ENCODE data around the gene BNIPL.
A peak's percentile ranks its signal among the peaks of the same experiment; 100 is the strongest.

BNIPL gene

GRCh38 chr1:151035167-151035566 lies 1.2 kb upstream of the BNIPL start:
- peaks cover 40% of the 10 kb centered on the region for H3K36me3 Mint-ChIP-seq (ENCODE audit: low read depth)
- no peak overlapping the region for H3K4me3 Mint-ChIP-seq
- no peaks in the 10 kb centered on the region for H3K9me3 Mint-ChIP-seq
- no peak for DNase-seq
- H3K27me3 Mint-ChIP-seq = no peaks in the 10 kb centered on the region
- H3K27ac Mint-ChIP-seq = peak overlapping the region; percentile 0
- no peaks in the 10 kb centered on the region for H3K4me1 Mint-ChIP-seq (ENCODE audit: low read depth)

- Mint-ChIP-seq H3K9me3 (no peaks in the 10 kb centered on the region), H3K27ac (no peak overlapping the region), H3K27me3 (no peaks in the 10 kb centered on the region), H3K4me1 (ENCODE audit: low read depth) (no peaks in the 10 kb centered on the region), H3K4me3 (no peak overlapping the region), H3K36me3 (ENCODE audit: low read depth) (peaks cover 25% of the 10 kb centered on the region)
- DNase-seq = no peak
Observed at GRCh38 chr1:151037032-151037431, 646 bp downstream of the BNIPL start.

- Mint-ChIP-seq H3K4me3 (no peak overlapping the region), H3K9me3 (no peaks in the 10 kb centered on the region), H3K27ac (no peak overlapping the region), H3K36me3 (ENCODE audit: low read depth) (peaks cover 15% of the 10 kb centered on the region), H3K27me3 (no peaks in the 10 kb centered on the region), H3K4me1 (ENCODE audit: low read depth) (peaks cover 11% of the 10 kb centered on the region)
- DNase-seq = no peak
Observed at GRCh38 chr1:151039521-151039920, 3.1 kb downstream of the BNIPL start.

- H3K4me1 Mint-ChIP-seq (ENCODE audit: low read depth) = peaks cover 34% of the 10 kb centered on the region
- H3K27me3 Mint-ChIP-seq = no peaks in the 10 kb centered on the region
- H3K36me3 Mint-ChIP-seq (ENCODE audit: low read depth) = peaks cover 11% of the 10 kb centered on the region
- no peak overlapping the region for H3K4me3 Mint-ChIP-seq
- no peak overlapping the region for H3K27ac Mint-ChIP-seq
- DNase-seq = no peak
- H3K9me3 Mint-ChIP-seq = no peaks in the 10 kb centered on the region
Observed at GRCh38 chr1:151043163-151043562, 6.8 kb downstream of the BNIPL start.

- Mint-ChIP-seq H3K4me3 (peak within 1 kb of the TSS; percentile 90), H3K36me3 (ENCODE audit: low read depth) (peaks cover 42% of the 10 kb centered on the region), H3K27me3 (no peaks in the 10 kb centered on the region), H3K27ac (peak within 1 kb of the TSS; percentile 92), H3K9me3 (no peaks in the 10 kb centered on the region), H3K4me1 (ENCODE audit: low read depth) (peaks cover 71% of the 10 kb centered on the region)
- DNase-seq = peak; percentile 77
Observed at GRCh38 chr1:151047591-151047924, 11.2 kb downstream of the BNIPL start, which contains the start of gene C1orf56. Gene C1orf56 (plus strand): TSS chr1:151047751. CDS start chr1:151047848, 97 bp downstream.

GRCh38 chr1:151047925-151048644 lies 11.7 kb downstream of the BNIPL start:
- peaks cover 45% of the 10 kb centered on the region for H3K36me3 Mint-ChIP-seq (ENCODE audit: low read depth)
- no peaks in the 10 kb centered on the region for H3K9me3 Mint-ChIP-seq
- peak overlapping the region; percentile 92 for H3K27ac Mint-ChIP-seq
- no peaks in the 10 kb centered on the region for H3K27me3 Mint-ChIP-seq
- H3K4me1 Mint-ChIP-seq (ENCODE audit: low read depth) = peaks cover 69% of the 10 kb centered on the region
- DNase-seq = peak; percentile 74
- H3K4me3 Mint-ChIP-seq = peak overlapping the region; percentile 90

- Mint-ChIP-seq H3K4me1 (ENCODE audit: low read depth) (peaks cover 66% of the 10 kb centered on the region), H3K9me3 (no peaks in the 10 kb centered on the region), H3K4me3 (peak overlapping the region; percentile 90), H3K36me3 (ENCODE audit: low read depth) (peaks cover 50% of the 10 kb centered on the region), H3K27ac (peak overlapping the region; percentile 92), H3K27me3 (no peaks in the 10 kb centered on the region)
- DNase-seq = no peak
Observed at GRCh38 chr1:151048645-151049032, 12.3 kb downstream of the BNIPL start.

- peaks cover 69% of the 10 kb centered on the region for H3K4me1 Mint-ChIP-seq (ENCODE audit: low read depth)
- H3K4me3 Mint-ChIP-seq = peak overlapping the region; percentile 25
- no peaks in the 10 kb centered on the region for H3K27me3 Mint-ChIP-seq
- H3K36me3 Mint-ChIP-seq (ENCODE audit: low read depth) = peaks cover 58% of the 10 kb centered on the region
- DNase-seq = no peak
- peak overlapping the region; percentile 67 for H3K27ac Mint-ChIP-seq
- H3K9me3 Mint-ChIP-seq = no peaks in the 10 kb centered on the region
Observed at GRCh38 chr1:151049458-151049857, 13.1 kb downstream of the BNIPL start.

GRCh38 chr1:151050051-151050688 lies 13.8 kb downstream of the BNIPL start:
- no peak for DNase-seq
- Mint-ChIP-seq H3K27ac (peak overlapping the region; percentile 81), H3K36me3 (ENCODE audit: low read depth) (peaks cover 66% of the 10 kb centered on the region), H3K4me1 (ENCODE audit: low read depth) (peaks cover 76% of the 10 kb centered on the region), H3K4me3 (no peak overlapping the region), H3K9me3 (no peaks in the 10 kb centered on the region), H3K27me3 (no peaks in the 10 kb centered on the region)

GRCh38 chr1:151051356-151052009 lies 15.1 kb downstream of the BNIPL start:
- DNase-seq = no peak
- Mint-ChIP-seq H3K36me3 (ENCODE audit: low read depth) (peaks cover 74% of the 10 kb centered on the region), H3K4me1 (ENCODE audit: low read depth) (peaks cover 82% of the 10 kb centered on the region), H3K4me3 (no peak overlapping the region), H3K9me3 (no peaks in the 10 kb centered on the region), H3K27ac (peak overlapping the region; percentile 81), H3K27me3 (no peaks in the 10 kb centered on the region)

- Mint-ChIP-seq H3K36me3 (ENCODE audit: low read depth) (peaks cover 98% of the 10 kb centered on the region), H3K27me3 (no peaks in the 10 kb centered on the region), H3K4me1 (ENCODE audit: low read depth) (peaks cover 65% of the 10 kb centered on the region), H3K27ac (peak overlapping the region; percentile 98), H3K4me3 (peak overlapping the region; percentile 90), H3K9me3 (no peaks in the 10 kb centered on the region)
- DNase-seq = no peak
Observed at GRCh38 chr1:151054971-151055547, 18.7 kb downstream of the BNIPL start.

- Mint-ChIP-seq H3K4me1 (ENCODE audit: low read depth) (peaks cover 66% of the 10 kb centered on the region), H3K27me3 (no peaks in the 10 kb centered on the region), H3K27ac (peak overlapping the region; percentile 98), H3K9me3 (no peaks in the 10 kb centered on the region), H3K4me3 (peak overlapping the region; percentile 90), H3K36me3 (ENCODE audit: low read depth) (peaks cover 96% of the 10 kb centered on the region)
- no peak for DNase-seq
Observed at GRCh38 chr1:151055581-151055980, 19.2 kb downstream of the BNIPL start.

- H3K27ac Mint-ChIP-seq = peak overlapping the region; percentile 98
- H3K27me3 Mint-ChIP-seq = no peaks in the 10 kb centered on the region
- peaks cover 67% of the 10 kb centered on the region for H3K4me1 Mint-ChIP-seq (ENCODE audit: low read depth)
- H3K9me3 Mint-ChIP-seq = no peaks in the 10 kb centered on the region
- H3K4me3 Mint-ChIP-seq = peak overlapping the region; percentile 90
- no peak for DNase-seq
- H3K36me3 Mint-ChIP-seq (ENCODE audit: low read depth) = peaks cover 91% of the 10 kb centered on the region
Observed at GRCh38 chr1:151056149-151056548, 19.8 kb downstream of the BNIPL start.

GRCh38 chr1:151058692-151059091 lies 22.3 kb downstream of the BNIPL start:
- Mint-ChIP-seq H3K36me3 (ENCODE audit: low read depth) (peaks cover 65% of the 10 kb centered on the region), H3K27me3 (no peaks in the 10 kb centered on the region)
- DNase-seq = peak; percentile 43

More at GRCh38 chr1:151058692-151059091, 22.3 kb downstream of the BNIPL start:
- Mint-ChIP-seq H3K9me3 (no peaks in the 10 kb centered on the region), H3K27ac (peak overlapping the region; percentile 98), H3K4me3 (peak overlapping the region; percentile 90), H3K4me1 (ENCODE audit: low read depth) (peaks cover 68% of the 10 kb centered on the region)
